NCI-H460 (cell line): ENCODE data around the gene OR56B4. TPM values are rescaled to one million over a fixed set of nuclear protein-coding genes. Genes with fewer than 3 reads are reported as not detected.
"Not testable (repeated sequence)": the region's sequence is repeated elsewhere in the genome, so short reads cannot be mapped to it uniquely, and the experiment has no call there.

Source experiments
- DNase-seq: peaks from one replicate; pipeline ENCODE4 v3.0.0-alpha.2; 2016; ENCODE audit warnings: low read depth; ENCODE audit errors: extremely low read depth
- polyA plus RNA-seq: library from polyadenylated mRNA; depleted of rRNA; stranded (reverse); fragments of >200 nt; gene quantifications from 2 replicates; pipeline ENCODE4 v1.2.3, GENCODE V29; 2014; cell fraction: nucleus; rRNA removed
- total RNA-seq: library from RNA; depleted of rRNA; stranded (reverse); fragments of >200 nt; shearing (Covaris generic); gene quantifications from 2 replicates; pipeline ENCODE4 v1.2.3, GENCODE V29; 2014; rRNA removed

Gene OR56B4, protein sequence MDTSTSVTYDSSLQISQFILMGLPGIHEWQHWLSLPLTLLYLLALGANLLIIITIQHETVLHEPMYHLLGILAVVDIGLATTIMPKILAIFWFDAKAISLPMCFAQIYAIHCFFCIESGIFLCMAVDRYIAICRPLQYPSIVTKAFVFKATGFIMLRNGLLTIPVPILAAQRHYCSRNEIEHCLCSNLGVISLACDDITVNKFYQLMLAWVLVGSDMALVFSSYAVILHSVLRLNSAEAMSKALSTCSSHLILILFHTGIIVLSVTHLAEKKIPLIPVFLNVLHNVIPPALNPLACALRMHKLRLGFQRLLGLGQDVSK
- total RNA-seq = not detected in 2 replicates
- not detected in 2 replicates for polyA plus RNA-seq

GRCh38 chr11:6107384-6107783 lies at the start of gene OR56B4:
Gene OR56B4 (plus strand): TSS chr11:6107684. CDS start chr11:6107779, 95 bp downstream.
- DNase-seq = not testable (repeated sequence)

DNA sequence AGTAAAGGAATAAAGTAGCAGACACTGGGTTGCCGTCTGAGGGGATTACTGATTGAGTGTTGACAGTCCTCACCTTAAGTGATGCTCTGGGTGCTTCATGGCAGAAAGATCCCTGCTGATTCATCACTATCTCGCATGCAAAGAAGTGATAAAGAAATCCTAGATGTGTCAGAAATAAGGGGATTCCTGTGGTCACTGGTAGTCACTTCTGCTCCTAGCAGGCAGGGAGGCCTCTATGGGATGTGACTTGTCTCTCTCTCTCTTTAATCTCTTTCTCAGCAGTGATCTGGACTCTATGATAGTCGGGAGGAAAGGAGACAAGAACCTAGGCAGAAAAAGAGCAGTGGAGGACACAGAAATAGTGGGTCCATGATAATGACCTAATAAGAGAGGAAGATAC lies 46.0 kb upstream of the OR56B4 start:
- DNase-seq = no peak

GRCh38 chr11:6062691-6063358 lies 44.7 kb upstream of the OR56B4 start:
- no peak for DNase-seq

- DNase-seq = no peak
Measured at GRCh38 chr11:6067502-6067901, 40.0 kb upstream of the OR56B4 start.

DNA sequence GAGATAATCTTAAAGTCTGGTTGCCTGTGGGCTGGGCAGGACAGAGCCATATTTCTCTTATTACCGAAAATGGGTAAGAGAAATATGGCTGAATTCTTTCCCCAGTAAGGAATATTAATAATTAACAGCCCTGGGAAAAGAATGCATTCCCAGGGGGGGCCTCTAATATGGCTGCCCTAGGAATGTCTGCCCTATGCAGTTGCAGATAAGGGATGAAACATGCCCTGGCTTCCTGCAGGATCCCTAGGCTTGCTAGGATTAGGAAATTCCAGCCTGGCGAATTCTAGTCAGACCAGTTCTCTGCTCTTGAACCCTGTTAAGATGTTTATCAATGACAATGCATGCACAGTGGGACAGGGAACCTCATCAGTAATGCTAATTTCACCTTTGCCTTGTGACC lies 31.0 kb upstream of the OR56B4 start:
- not testable (repeated sequence) for DNase-seq

- DNase-seq = no peak
Measured at GRCh38 chr11:6077723-6078122, 29.8 kb upstream of the OR56B4 start.

- no peak for DNase-seq
Measured at GRCh38 chr11:6079463-6079862, 28.0 kb upstream of the OR56B4 start.

DNA sequence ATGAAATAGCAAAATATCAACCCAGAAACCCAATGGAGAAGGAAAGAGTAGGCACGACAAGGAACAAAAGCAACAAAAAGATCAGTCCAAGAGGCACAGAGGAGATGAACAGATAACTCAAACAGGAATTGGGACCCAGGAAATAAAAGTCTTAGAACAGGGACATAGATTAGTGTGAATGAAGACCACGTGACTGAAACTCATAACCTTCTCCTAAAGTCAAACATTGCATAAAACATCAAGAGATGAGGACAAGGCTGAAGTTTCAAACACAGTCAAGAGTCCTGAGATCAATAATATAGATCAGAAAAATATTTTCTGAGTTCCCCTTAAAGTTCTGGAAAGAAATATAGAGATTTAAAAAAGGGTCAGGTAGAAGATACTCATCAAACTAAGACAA lies 24.4 kb upstream of the OR56B4 start:
- DNase-seq = no peak

GRCh38 chr11:6084587-6084986 lies 22.9 kb upstream of the OR56B4 start:
- DNase-seq = no peak

DNA sequence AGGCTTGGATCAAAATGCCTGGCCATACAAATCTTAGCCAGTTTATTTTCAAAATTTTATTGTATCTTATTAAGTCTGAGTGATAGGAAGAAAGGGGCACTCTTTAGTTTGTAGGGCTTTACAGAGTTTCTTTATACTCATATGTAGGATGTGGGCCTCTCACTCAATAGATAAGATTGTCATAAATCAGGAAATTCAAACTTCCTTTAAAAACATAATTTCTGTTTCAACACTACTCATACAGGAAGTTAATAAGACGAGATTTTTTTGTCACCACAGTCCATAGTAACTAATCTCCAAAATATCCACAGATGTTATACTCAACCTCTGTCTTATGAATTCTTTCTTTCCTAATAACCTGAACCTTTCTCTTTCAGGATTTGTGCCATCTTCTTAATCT lies 13.3 kb upstream of the OR56B4 start:
- no peak for DNase-seq

GRCh38 chr11:6095798-6096197 lies 11.7 kb upstream of the OR56B4 start:
- no peak for DNase-seq

GRCh38 chr11:6096417-6096816 lies 11.1 kb upstream of the OR56B4 start:
- no peak for DNase-seq

DNA sequence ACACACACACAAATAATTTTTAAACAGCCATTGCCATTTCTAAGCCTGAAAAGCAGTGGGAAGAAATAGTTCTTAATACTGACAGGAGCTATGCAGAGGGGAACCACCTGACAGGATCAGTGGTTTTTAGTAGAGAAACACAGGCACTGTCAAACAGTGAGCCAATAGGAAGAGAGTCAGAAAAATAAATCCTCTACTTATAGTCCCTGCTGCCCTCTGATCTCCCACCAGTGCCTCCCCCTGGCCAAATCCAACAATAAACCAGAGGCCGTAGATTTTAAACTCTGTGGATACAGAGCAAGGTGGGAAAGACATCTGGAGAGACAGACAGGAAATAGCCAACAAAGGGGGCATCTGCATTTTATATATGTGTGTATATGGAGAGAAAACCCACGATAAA lies 7.9 kb upstream of the OR56B4 start:
- DNase-seq = no peak

DNA sequence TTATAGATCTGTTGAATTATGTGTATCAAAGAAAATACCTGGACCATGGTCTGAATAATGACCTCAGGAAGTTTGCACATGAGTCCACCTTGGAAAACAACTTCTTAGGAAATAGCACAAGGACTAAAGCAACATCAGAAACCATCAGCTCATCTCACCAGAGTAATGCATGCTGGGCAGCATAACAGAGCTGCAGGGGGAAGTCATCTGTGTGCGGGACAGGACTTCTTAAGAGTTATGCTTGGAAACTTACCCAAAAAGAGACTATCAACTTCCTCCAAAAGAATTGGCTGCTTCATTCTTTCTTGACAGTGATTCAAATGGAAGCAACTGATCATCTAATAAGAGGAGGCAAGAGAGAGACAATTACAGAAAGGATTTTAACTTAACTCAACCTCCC lies 2.5 kb downstream of the OR56B4 start:
- DNase-seq = no peak

GRCh38 chr11:6111673-6112072 lies 4.2 kb downstream of the OR56B4 start:
- DNase-seq = no peak

GRCh38 chr11:6116638-6117037 lies 9.2 kb downstream of the OR56B4 start:
- no peak for DNase-seq

DNA sequence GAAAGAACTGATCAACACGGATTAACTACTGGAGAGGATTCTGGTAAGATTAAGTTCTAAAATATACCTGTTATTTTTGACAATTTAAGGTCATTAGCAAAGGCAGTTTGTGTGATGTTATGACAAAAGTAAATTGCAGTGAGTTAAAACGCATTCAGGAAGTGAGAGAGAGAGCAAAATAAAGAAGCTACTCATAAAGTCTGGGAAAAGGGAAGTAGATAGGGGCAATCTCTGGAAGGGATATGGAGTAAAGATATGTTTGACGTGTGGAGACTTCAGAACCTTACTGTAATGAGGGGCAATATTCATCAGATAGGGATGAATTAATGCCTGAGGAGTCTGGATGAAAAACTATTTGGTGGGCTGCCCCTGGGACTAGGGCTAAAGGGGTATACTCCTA lies 16.8 kb downstream of the OR56B4 start:
- DNase-seq = no peak

- no peak for DNase-seq
Measured at GRCh38 chr11:6127881-6128280, 20.4 kb downstream of the OR56B4 start.

DNA sequence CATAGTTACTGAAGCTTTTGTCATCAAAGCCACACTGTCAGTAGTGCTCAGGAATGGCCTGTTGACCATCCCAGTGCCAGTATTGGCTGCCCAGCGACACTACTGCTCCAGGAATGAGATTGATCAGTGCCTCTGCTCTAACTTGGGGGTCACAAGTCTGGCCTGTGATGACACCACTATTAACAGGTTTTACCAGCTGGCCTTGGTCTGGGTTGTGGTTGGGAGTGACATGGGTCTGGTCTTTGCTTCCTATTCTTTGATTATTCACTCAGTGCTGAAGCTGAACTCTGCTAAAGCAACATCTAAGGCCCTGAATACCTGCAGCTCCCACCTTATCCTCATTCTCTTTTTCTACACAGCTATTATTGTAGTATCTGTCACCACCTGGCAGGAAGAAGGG lies 21.5 kb downstream of the OR56B4 start:
- no peak for DNase-seq

DNA sequence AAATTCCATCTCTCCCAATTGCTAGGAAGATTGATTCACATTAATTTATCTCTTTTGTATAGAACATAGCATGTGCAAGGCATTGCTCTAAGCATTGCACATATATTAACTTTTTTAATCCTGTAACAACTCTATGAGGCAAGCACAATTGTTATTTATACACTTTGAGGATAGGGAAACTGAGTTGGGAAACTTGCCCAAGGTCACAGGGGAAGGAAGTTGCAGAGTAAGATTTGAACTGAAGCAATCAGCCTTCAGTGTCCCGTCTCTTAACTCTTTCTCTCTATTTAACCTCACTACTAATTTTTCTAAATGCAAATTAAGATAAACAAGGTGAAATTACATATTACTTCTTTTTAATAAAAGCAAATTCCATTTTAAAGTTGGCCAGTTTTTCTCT lies 22.2 kb downstream of the OR56B4 start:
- DNase-seq = no peak

GRCh38 chr11:6132431-6132830 lies 24.9 kb downstream of the OR56B4 start:
- no peak for DNase-seq

GRCh38 chr11:6135936-6136335 lies 28.5 kb downstream of the OR56B4 start:
- not testable (repeated sequence) for DNase-seq
